ENCODE data around the gene MYCBP.
"Not testable (repeated sequence)": the region's sequence is repeated elsewhere in the genome, so short reads cannot be mapped to it uniquely, and the experiment has no call there.

MYCBP gene

DNA sequence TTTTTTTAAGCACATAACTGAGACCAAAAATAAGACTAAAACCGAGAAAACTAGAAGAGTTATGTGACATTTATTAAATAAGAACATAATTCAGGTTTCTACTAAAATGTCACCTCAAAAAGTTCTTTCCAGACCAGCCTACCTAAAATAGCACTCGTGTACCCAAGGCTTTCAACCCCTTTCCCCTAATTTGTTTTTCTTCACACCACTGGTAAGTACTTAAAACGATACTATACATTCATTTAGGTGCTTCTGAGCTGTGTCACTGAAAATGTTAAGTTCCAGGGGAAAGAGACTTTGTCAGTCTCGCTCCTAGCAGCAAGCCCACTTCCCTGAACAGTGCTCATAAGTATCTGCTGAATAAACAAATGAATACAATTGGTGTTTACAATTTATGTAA lies 20.4 kb downstream of the MYCBP start:
- DNase-seq, result no peak
- H3K4me1 Mint-ChIP-seq (ENCODE audit: low read depth in 2 of 2), result peaks cover 19 to 25% of the 10 kb centered on the region in 2 donors
- peak overlapping the region; percentile 32 to 59 for H3K27ac Mint-ChIP-seq
- ATAC-seq (replicated peaks), result no peak
- H3K36me3 Mint-ChIP-seq (ENCODE audit: insufficient read depth), result peaks cover 60% of the 10 kb centered on the region
- no peaks in the 10 kb centered on the region for H3K9me3 Mint-ChIP-seq
- H3K4me3 Mint-ChIP-seq, result no peak overlapping the region
- no peaks in the 10 kb centered on the region for H3K27me3 Mint-ChIP-seq

DNA sequence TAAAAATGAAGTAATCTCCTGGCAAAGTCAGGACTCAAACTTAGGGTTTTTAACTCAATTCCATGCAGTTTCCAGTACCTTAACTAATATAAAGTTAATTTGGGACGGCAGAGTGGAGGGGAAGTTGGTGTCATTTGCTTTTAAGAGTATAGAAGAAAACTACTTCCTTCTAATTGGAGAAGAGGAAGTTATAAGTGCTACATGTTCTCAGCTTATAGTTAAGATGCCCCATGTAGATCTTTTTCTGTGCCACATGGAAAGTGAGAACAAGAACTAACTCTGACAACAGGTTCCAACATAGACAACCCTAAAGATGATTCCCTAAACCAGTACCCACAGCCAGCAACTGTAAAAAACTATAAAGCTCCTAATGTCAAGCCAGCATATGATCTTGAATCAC lies 25.1 kb downstream of the MYCBP start:
- H3K4me3 Mint-ChIP-seq, result no peak overlapping the region
- peak overlapping the region in 1 of 2 donors; percentile 67 for H3K27ac Mint-ChIP-seq
- peaks cover 74% of the 10 kb centered on the region for H3K36me3 Mint-ChIP-seq (ENCODE audit: insufficient read depth)
- DNase-seq (no peak), ATAC-seq (replicated peaks) (no peak)
- H3K9me3 Mint-ChIP-seq, result no peaks in the 10 kb centered on the region
- no peaks in the 10 kb centered on the region for H3K27me3 Mint-ChIP-seq
- H3K4me1 Mint-ChIP-seq (ENCODE audit: low read depth in 2 of 2), result peaks cover 12 to 27% of the 10 kb centered on the region in 2 donors

DNA sequence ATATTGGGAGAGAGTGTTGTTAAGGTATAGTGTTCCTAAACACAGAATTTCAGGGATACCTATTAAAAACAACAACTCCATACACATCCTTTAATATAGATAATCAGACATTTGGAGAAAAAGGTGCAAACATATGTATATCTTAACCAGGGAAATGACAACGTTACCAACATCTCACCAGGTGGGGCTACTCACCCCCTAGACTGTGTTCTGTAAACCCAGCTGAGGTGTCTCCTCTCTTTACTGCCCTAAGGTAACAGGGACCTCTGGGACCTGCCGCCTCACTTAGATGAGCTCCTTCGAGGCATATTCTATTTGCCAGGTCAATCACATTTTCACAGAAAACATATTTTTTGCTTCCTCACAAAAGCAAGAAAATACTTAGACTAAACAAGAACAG lies 26.9 kb downstream of the MYCBP start:
- no peak overlapping the region for H3K27ac Mint-ChIP-seq
- no peaks in the 10 kb centered on the region for H3K27me3 Mint-ChIP-seq
- no peak overlapping the region for H3K4me3 Mint-ChIP-seq
- DNase-seq, result no peak
- H3K36me3 Mint-ChIP-seq (ENCODE audit: insufficient read depth), result peaks cover 71% of the 10 kb centered on the region
- no peak for ATAC-seq (replicated peaks)
- peaks cover 7 to 20% of the 10 kb centered on the region in 2 donors for H3K4me1 Mint-ChIP-seq (ENCODE audit: low read depth in 2 of 2)
- no peaks in the 10 kb centered on the region for H3K9me3 Mint-ChIP-seq

DNA sequence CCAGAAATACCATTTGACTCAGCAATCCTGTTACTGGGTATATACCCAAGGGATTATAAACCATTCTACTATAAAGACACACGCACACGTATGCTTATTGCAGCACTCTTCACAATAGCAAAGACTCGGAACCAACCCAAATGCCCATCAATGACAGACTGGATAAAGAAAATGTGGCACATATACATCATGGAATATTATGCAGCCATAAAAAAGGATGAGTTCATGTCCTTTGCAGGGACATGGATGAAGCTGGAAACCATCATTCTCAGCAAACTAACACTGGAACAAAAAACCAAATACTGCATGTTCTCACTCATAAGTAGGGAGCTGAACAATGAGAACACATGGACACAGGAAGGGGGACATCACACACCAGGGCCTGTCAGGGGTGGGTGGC lies 28.1 kb downstream of the MYCBP start:
- Mint-ChIP-seq H3K4me1 (ENCODE audit: low read depth in 2 of 2) (peaks cover 7 to 25% of the 10 kb centered on the region in 2 donors), H3K36me3 (ENCODE audit: insufficient read depth) (peaks cover 72% of the 10 kb centered on the region)
- ATAC-seq (replicated peaks); H3K27me3 Mint-ChIP-seq; H3K4me3 Mint-ChIP-seq; H3K9me3 Mint-ChIP-seq; DNase-seq; H3K27ac Mint-ChIP-seq: not testable (repeated sequence)

DNA sequence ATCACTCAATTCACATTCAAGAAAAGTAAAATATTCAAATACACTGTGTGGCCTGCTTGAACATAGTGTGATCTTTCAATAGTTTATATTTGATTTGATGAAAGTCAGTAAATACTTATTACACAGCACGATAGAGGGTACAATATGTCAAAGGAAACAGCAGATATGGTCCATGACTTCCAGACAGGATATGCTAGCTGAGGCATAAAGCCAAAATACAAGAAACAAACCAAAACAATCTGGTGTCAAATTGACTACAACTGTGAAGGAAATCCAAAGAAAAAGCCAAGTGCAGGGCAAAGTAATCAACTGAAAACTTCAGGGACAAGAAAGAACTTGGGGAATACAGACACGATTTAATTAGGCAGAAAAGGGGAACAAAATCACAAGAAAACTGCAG lies 32.9 kb downstream of the MYCBP start:
- ATAC-seq (replicated peaks) (no peak), DNase-seq (no peak)
- peak overlapping the region in 1 of 2 donors; percentile 50 for H3K27ac Mint-ChIP-seq
- no peaks in the 10 kb centered on the region for H3K27me3 Mint-ChIP-seq
- no peak overlapping the region for H3K4me3 Mint-ChIP-seq
- peaks cover 65% of the 10 kb centered on the region for H3K36me3 Mint-ChIP-seq (ENCODE audit: insufficient read depth)
- no peaks in the 10 kb centered on the region for H3K9me3 Mint-ChIP-seq
- H3K4me1 Mint-ChIP-seq (ENCODE audit: low read depth in 2 of 2), result peaks cover 7 to 22% of the 10 kb centered on the region in 2 donors

DNA sequence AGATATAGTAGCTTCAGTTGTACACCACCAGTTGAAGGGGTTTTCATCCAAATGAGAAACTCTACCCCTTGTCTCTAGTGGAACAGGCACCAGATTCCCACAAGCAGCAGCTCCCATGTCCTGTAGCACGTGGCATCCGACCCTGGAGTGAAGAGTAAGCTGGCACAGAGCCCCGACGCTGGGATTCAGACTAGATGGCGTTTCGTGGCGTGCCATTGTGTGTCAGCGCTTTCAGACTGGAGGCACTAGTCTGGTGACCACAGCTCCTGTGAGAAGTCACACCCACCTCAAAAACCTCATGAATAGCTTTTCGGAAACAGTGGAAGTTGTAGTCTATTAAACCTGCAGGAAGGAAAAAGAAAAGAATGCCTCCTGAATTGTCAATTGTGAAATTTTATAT lies 33.8 kb downstream of the MYCBP start:
- no peak for ATAC-seq (replicated peaks)
- peak overlapping the region in 1 of 2 donors; percentile 54 for H3K27ac Mint-ChIP-seq
- H3K36me3 Mint-ChIP-seq (ENCODE audit: insufficient read depth), result peaks cover 56% of the 10 kb centered on the region

DNA sequence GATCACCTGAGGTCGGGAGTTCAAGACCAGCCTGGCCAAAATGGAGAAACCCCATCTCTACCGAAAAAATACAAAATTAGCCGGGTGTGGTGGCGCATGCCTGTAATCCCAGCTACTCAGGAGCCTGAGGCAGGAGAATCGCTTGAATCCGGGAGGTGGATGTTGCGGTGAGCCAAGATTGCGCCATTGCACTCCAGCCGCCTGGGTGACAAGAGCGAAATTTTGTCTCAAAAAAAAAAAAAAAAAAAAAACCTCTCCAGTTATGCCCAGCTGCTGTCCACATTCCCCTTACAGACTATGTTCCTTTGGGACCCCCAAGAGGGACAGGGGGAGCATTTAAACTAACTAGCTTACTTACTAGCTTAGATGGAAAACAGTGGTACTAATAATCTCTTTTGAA lies 36.8 kb downstream of the MYCBP start:
- Mint-ChIP-seq H3K27me3 (peaks cover 0 to 11% of the 10 kb centered on the region in 2 donors), H3K36me3 (ENCODE audit: insufficient read depth) (peaks cover 35% of the 10 kb centered on the region)
- H3K4me1 Mint-ChIP-seq (ENCODE audit: low read depth in 2 of 2); DNase-seq; H3K4me3 Mint-ChIP-seq; ATAC-seq (replicated peaks); H3K9me3 Mint-ChIP-seq; H3K27ac Mint-ChIP-seq: not testable (repeated sequence)

More for the DNA sequence above, 33.8 kb downstream of the MYCBP start:
- H3K9me3 Mint-ChIP-seq, result no peaks in the 10 kb centered on the region
- no peak for DNase-seq
- peaks cover 5 to 13% of the 10 kb centered on the region in 2 donors for H3K4me1 Mint-ChIP-seq (ENCODE audit: low read depth in 2 of 2)
- H3K4me3 Mint-ChIP-seq, result no peak overlapping the region
- no peaks in the 10 kb centered on the region for H3K27me3 Mint-ChIP-seq

DNA sequence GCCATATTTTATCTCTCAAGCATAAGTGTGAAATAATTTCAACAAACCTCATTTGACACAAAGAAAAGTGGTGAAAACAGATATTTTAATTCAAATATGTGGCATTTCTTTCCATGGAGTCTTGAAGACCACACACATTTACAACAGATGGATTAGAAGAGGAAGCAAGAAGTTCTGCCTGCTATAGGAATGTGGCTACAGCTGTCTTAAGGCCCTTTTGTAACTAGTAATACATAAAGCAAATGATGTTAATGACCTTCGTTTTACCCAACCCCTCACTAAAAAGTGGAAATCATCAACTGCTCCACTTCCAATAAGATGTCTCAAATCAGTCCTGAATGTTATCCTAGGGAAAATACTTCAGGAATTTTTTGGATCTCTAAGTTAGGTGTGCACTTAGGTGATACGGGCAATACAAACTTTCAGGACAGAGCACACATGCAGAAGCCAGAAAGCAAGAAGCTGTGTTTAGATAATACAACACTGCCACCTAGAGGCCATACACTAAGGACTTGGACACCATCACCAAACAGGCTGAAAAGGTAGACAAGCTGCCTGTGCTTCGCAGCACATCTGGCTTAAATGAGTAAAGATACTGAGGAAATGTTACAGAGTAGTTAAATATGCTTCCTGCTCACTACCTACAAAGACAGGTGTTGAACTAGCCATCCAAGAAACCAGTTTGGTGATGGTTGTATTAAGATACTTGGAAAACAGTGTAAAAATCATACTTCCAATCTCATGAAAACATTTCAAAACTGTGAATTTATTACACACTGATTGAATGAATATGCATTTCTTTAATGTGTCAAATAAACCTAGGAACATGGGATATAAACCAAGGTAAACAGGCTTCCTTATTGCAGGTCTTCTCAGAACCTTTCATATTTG lies 38.0 kb downstream of the MYCBP start:
- H3K4me3 Mint-ChIP-seq, result no peak overlapping the region
- H3K9me3 Mint-ChIP-seq, result no peaks in the 10 kb centered on the region
- peaks cover 0 to under 1% of the 10 kb centered on the region in 2 donors for H3K4me1 Mint-ChIP-seq (ENCODE audit: low read depth in 2 of 2)
- peak; percentile 84 for ATAC-seq (replicated peaks)
- DNase-seq, result peak; percentile 52 to 61 (median 59)
- H3K36me3 Mint-ChIP-seq (ENCODE audit: insufficient read depth), result peaks cover 25% of the 10 kb centered on the region
- H3K27ac Mint-ChIP-seq, result no peak overlapping the region
- peaks cover 9 to 23% of the 10 kb centered on the region in 2 donors for H3K27me3 Mint-ChIP-seq

DNA sequence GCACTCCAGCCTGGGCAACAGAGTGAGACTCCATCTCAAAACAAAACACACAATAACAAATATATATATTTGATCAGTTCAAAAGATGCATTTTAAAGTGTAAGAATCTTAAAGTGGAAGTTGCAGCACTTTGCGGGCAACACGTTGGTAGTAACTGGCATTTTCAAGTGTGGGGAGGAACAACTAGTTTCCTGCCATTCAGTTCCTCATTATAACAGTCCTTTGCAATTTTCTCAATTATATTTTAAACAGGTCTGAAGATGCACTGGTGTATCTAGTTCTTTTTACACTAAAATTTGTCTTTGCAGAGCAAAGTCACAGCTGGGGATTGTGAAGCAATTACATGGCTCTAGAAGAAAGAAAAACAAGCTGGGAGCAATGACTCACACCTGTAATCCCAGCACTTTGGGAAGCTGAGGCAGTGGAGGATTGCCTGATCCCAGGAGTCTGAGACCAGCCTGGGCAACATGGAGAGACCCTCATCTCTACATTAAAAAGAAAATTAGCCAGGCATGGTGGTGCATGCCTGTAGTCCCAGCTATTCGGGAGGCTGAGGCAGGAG lies 38.8 kb downstream of the MYCBP start:
- Mint-ChIP-seq H3K36me3 (ENCODE audit: insufficient read depth) (peaks cover 16% of the 10 kb centered on the region), H3K4me3 (no peak overlapping the region), H3K9me3 (no peaks in the 10 kb centered on the region), H3K4me1 (ENCODE audit: low read depth in 2 of 2) (no peaks in the 10 kb centered on the region), H3K27ac (no peak overlapping the region), H3K27me3 (peaks cover 18 to 32% of the 10 kb centered on the region in 2 donors)
- DNase-seq, result no peak
- ATAC-seq (replicated peaks), result no peak

DNA sequence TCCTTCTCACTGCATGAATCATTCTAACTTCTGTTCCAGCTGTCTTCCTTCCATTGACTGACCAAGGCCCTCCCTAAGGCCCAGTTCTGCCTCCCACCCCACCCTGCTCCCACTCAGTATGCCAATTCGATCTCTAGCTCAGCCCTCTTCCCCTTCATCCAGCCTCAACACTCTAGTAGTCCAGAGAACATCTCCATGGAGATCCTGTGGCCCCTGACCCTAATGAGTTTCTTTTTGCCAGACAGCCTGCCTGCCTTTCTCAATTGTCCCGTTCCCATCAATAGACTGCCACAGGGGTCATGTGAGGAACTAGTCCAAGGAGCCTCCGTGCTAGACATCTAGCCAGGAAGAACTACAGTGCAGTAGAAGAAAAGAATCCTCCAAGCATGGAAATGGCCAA lies 40.0 kb downstream of the MYCBP start:
- no peaks in the 10 kb centered on the region for H3K9me3 Mint-ChIP-seq
- no peak for DNase-seq
- peaks cover 5% of the 10 kb centered on the region for H3K36me3 Mint-ChIP-seq (ENCODE audit: insufficient read depth)
- no peak for ATAC-seq (replicated peaks)
- peaks cover 23 to 39% of the 10 kb centered on the region in 2 donors for H3K27me3 Mint-ChIP-seq
- no peak overlapping the region for H3K27ac Mint-ChIP-seq
- no peaks in the 10 kb centered on the region for H3K4me1 Mint-ChIP-seq (ENCODE audit: low read depth in 2 of 2)
- H3K4me3 Mint-ChIP-seq, result no peak overlapping the region

DNA sequence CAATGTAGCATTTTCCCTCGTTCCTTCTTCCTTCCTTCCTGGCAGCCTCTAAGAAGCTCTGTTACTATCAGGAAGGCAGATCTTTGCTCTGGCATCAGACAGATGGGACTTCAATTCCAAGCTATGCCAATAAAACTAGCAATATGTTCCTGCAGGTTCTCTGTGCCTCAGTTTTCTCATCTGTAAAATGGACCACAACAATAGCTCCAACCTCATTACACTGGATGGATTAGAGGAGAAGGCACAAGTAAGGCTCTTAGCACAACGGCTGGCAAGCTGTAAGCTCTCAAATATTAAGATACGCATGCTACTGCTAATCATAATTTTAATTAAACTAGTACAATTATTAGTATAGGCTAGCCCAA lies 40.8 kb downstream of the MYCBP start:
- no peaks in the 10 kb centered on the region for H3K4me1 Mint-ChIP-seq (ENCODE audit: low read depth in 2 of 2)
- peaks cover 23 to 39% of the 10 kb centered on the region in 2 donors for H3K27me3 Mint-ChIP-seq
- H3K4me3 Mint-ChIP-seq, result no peak overlapping the region
- H3K36me3 Mint-ChIP-seq (ENCODE audit: insufficient read depth), result no peaks in the 10 kb centered on the region
- no peaks in the 10 kb centered on the region for H3K9me3 Mint-ChIP-seq
- DNase-seq, result no peak
- no peak overlapping the region for H3K27ac Mint-ChIP-seq
- ATAC-seq (replicated peaks), result no peak

DNA sequence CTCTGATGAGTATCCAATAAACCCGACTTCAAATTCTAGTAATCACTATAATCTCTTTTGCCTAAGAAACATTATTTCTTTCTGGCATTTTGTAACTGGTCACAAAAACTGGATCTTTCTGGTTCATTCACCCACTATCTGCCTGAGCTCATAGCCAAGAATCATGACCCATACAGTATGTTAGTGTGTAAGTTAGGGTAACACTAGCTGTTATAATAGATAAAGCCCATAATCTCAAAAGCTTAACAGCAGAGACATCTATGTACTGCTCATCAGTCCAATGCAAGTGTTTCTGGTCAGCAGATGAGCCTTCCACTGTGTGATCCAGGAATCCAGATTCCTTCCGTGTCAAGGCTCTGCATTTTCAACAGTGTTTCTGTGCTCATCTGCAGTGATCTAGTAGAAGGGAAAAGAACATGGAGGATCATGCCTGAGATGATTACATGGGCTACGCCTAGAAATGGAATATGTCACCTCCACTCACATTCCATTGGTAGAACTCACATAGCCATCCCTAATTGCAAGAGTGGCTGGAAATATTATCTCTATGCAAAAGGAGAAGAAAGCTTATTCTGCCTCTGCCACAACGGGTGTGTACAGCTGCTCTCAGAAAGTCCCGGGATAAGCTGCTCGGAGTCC lies 41.3 kb downstream of the MYCBP start:
- Mint-ChIP-seq H3K27me3 (peaks cover 27 to 41% of the 10 kb centered on the region in 2 donors), H3K27ac (no peak overlapping the region), H3K4me3 (no peak overlapping the region), H3K36me3 (ENCODE audit: insufficient read depth) (no peaks in the 10 kb centered on the region), H3K4me1 (ENCODE audit: low read depth in 2 of 2) (no peaks in the 10 kb centered on the region), H3K9me3 (no peaks in the 10 kb centered on the region)
- DNase-seq, result no peak
- no peak for ATAC-seq (replicated peaks)

DNA sequence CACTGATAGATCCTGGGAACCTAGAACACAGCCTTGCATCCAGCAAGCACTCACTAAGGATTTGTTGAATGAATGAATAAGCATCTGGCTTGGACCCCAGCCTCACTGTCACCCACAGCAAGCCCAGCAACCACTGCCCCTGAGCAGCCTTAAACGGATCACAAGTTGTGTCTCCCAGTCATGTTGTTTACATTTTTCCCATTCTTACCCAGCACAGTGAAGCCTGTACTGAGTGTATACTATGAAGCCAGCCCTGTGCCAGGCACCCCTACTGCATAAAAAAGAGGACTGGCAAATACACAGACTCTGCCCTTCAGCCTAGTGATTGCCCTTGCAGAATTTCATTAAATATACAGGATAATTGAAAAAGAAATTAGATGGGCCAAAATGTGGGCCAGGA lies 43.8 kb downstream of the MYCBP start:
- Mint-ChIP-seq H3K27ac (no peak overlapping the region), H3K4me1 (ENCODE audit: low read depth in 2 of 2) (no peaks in the 10 kb centered on the region), H3K27me3 (peaks cover 49 to 66% of the 10 kb centered on the region in 2 donors), H3K9me3 (no peaks in the 10 kb centered on the region), H3K36me3 (ENCODE audit: insufficient read depth) (no peaks in the 10 kb centered on the region), H3K4me3 (no peak overlapping the region)
- no peak for DNase-seq
- ATAC-seq (replicated peaks), result no peak

DNA sequence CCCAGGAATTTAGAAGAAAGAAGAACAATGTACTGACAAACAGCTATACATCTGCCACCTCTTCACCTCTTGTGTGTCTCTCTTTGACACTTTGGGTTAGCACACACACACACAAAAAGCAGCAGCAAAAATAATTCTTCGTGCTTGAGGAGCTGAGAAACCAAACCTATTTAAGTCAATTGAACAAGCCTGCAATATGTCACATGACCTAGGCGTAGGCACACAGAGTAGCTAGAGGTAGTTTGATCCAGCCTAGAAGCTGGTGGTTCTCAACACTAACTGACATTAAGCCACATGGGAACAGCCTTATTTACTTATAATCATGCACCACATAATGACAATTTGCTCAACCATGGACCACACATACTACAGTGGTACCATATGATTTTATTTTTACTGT lies 45.8 kb downstream of the MYCBP start:
- peaks cover 58 to 68% of the 10 kb centered on the region in 2 donors for H3K27me3 Mint-ChIP-seq
- H3K4me1 Mint-ChIP-seq (ENCODE audit: low read depth in 2 of 2), result no peaks in the 10 kb centered on the region
- no peaks in the 10 kb centered on the region for H3K9me3 Mint-ChIP-seq

More for the DNA sequence above, 45.8 kb downstream of the MYCBP start:
- ATAC-seq (replicated peaks), result no peak
- H3K27ac Mint-ChIP-seq, result no peak overlapping the region
- H3K4me3 Mint-ChIP-seq, result no peak overlapping the region
- no peak for DNase-seq
- H3K36me3 Mint-ChIP-seq (ENCODE audit: insufficient read depth), result no peaks in the 10 kb centered on the region

All from effector memory CD8-positive, alpha-beta T cell (primary cell).